GM12865 (cell line): ENCODE results near the gene CTSS.
"Not testable (repeated sequence)": the region's sequence is repeated elsewhere in the genome, so short reads cannot be mapped to it uniquely, and the experiment has no call there.

Experiments used
- DNase-seq: peaks from one replicate; pipeline ENCODE4 v3.0.0; 2010; ENCODE audit warnings: low read depth
- H3K4me3 ChIP-seq: 2 replicates; pipeline ENCODE4 v1.5.1; 2011; ENCODE audit warnings: mild to moderate bottlenecking, low read depth, low read length, control low read depth
- TF ChIP-seq, protein P1 (sequence below): IDR thresholded peaks from 2 replicates; pipeline ENCODE4 v1.5.1; 2011; ENCODE audit warnings: low read length, control low read depth, low read depth, inconsistent platforms; ENCODE audit not compliant: insufficient read depth; ENCODE audit errors: missing control alignments

Gene CTSS

GRCh38 chr1:150807249-150808023 is 41.9 kb upstream of the CTSS start:
- TF ChIP-seq, protein P1, sequence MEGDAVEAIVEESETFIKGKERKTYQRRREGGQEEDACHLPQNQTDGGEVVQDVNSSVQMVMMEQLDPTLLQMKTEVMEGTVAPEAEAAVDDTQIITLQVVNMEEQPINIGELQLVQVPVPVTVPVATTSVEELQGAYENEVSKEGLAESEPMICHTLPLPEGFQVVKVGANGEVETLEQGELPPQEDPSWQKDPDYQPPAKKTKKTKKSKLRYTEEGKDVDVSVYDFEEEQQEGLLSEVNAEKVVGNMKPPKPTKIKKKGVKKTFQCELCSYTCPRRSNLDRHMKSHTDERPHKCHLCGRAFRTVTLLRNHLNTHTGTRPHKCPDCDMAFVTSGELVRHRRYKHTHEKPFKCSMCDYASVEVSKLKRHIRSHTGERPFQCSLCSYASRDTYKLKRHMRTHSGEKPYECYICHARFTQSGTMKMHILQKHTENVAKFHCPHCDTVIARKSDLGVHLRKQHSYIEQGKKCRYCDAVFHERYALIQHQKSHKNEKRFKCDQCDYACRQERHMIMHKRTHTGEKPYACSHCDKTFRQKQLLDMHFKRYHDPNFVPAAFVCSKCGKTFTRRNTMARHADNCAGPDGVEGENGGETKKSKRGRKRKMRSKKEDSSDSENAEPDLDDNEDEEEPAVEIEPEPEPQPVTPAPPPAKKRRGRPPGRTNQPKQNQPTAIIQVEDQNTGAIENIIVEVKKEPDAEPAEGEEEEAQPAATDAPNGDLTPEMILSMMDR: no peak
- no peak overlapping the region for H3K4me3 ChIP-seq
- DNase-seq: no peak

- DNase-seq: no peak
- TF ChIP-seq, protein P1: no peak
- no peak overlapping the region for H3K4me3 ChIP-seq
These were observed 40.3 kb upstream of the CTSS start for GRCh38 chr1:150805899-150806298.

DNA sequence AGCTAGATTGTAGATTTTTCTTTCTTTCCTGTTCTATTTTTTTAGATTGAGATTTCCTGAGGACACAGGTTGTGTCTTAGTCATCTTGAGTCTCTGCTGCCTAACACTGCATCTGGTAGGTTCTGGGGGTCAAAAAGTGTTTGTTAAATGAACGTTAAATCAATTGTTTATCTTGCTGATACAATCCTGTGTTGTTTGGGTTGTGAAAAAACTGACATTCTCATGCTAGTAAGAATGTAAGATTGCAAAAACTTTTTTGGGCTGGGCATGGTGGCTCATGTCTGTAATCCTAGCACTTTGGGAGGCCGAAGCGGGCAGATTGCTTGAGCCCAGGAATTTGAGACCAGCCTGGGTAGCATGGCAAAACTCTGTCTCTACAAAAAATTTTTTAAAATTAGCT is 39.1 kb upstream of the CTSS start:
- H3K4me3 ChIP-seq: no peak overlapping the region
- DNase-seq: no peak
- TF ChIP-seq, protein P1: no peak

GRCh38 chr1:150799089-150799488 is 33.5 kb upstream of the CTSS start:
- no peak overlapping the region for H3K4me3 ChIP-seq
- no peak for DNase-seq
- TF ChIP-seq, protein P1: no peak

DNA sequence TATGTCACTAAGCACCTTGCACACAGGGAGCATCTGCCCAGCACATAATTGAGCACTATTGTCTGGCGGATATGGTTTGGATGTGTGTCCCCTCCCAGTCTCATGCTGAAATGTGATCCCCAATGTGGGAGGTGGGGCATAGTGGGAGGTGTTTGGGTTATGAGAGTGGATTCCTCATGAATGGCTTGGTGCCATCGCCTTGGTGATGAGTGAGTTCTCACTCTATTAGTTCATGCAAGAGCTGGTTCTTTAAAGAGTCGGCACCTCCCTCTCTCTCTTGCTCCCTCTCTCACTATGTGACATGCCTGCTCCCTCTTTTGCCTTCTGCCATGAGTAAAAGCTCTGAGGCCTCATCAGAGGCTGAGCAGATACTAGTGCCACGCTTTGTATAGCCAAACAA is 32.9 kb upstream of the CTSS start:
- no peak for DNase-seq

GRCh38 chr1:150796374-150796773 is 30.8 kb upstream of the CTSS start:
- no peak for DNase-seq
- H3K4me3 ChIP-seq: no peak overlapping the region
- TF ChIP-seq, protein P1: no peak

More for the DNA sequence above, 32.9 kb upstream of the CTSS start:
- TF ChIP-seq, protein P1: no peak
- no peak overlapping the region for H3K4me3 ChIP-seq

DNA sequence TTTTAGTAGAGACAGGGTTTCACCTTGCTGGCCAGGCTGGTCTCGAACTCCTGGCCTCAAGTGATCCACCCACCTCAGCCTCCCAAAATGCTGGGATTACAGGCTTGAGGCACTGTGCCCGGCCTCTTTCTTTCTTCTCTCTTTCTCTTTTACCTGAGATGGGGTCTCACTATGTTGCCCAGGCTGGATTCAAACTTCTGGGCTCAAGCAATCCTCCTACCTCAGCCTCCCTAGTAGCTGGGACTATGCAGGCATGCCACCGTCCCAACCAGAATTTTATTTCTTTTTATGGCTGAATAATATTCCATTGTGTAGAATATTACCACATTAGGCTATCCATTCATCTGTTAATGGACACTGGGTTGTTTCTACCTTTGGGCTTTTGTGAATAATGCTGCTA is 28.2 kb upstream of the CTSS start:
- DNase-seq, H3K4me3 ChIP-seq: not testable (repeated sequence)
